CD8-positive, alpha-beta memory T cell (primary cell): ENCODE measurements around the gene PLPP1. TPM values are rescaled to one million over a fixed set of nuclear protein-coding genes. Genes with fewer than 3 reads are reported as not detected.
A peak's percentile ranks its signal among the peaks of the same experiment; 100 is the strongest.

ENCODE experiments used
- CTCF ChIA-PET: fragments of 350-600 bp; sonication (Branson Sonifier 250); formaldehyde crosslinking; loops from one replicate; lab custom pipeline; 2021; ENCODE audit warnings: antibody characterized with exemption; lab: Charles Lee
- POLR2A ChIA-PET: fragments of 350-600 bp; sonication (Branson Sonifier 250); formaldehyde crosslinking; loops from one replicate; lab custom pipeline; 2021; ENCODE audit warnings: antibody characterized with exemption; lab: Charles Lee
- DNase-seq, 5 donors: peaks; one replicate each; pipeline versions ENCODE4 v3.0.0 to v3.0.0-alpha.2; 2020 to 2022; ENCODE audit warnings: mixed read lengths in 1 of 5
- H3K27ac ChIP-seq: one replicate; pipeline ENCODE4 v1.7.0; 2013; ENCODE audit warnings: low read depth, mild to moderate bottlenecking, low read length, moderate library complexity
- H3K27me3 ChIP-seq: 2 replicates; pipeline ENCODE4 v1.7.0; 2013; ENCODE audit warnings: low read length, mild to moderate bottlenecking; ENCODE audit not compliant: insufficient read depth, poor library complexity, severe bottlenecking
- H3K36me3 ChIP-seq: 2 replicates; pipeline ENCODE4 v1.7.0; 2013; ENCODE audit warnings: mild to moderate bottlenecking, low read length, moderate library complexity; ENCODE audit not compliant: insufficient read depth
- H3K4me1 ChIP-seq: 2 replicates; pipeline ENCODE4 v1.7.0; 2013; ENCODE audit warnings: mild to moderate bottlenecking, low read length, moderate library complexity; ENCODE audit not compliant: insufficient read depth
- H3K4me3 ChIP-seq: 2 replicates; pipeline ENCODE4 v1.7.0; 2013; ENCODE audit warnings: mild to moderate bottlenecking, low read length
- H3K9me3 ChIP-seq: 2 replicates; pipeline ENCODE4 v1.7.0; 2013; ENCODE audit warnings: mild to moderate bottlenecking, low read length
- H3K27ac Mint-ChIP-seq, 8 donors: one replicate each; pipeline ENCODE4 v1.8.0; 2020 to 2021; ENCODE audit warnings: mixed read lengths in 8 of 8, mild to moderate bottlenecking in 6 of 8, inconsistent platforms in 3 of 8, moderate library complexity in 3 of 8
- H3K27me3 Mint-ChIP-seq, 2 donors: one replicate each; pipeline ENCODE4 v1.8.0; 2020 to 2021; ENCODE audit warnings: mixed read lengths in 2 of 2, mild to moderate bottlenecking in 1 of 2, moderate library complexity in 1 of 2
- H3K36me3 Mint-ChIP-seq, 3 donors: one replicate each; pipeline ENCODE4 v1.8.0; 2020 to 2021; ENCODE audit warnings: mixed read lengths in 3 of 3, inconsistent platforms in 1 of 3, mild to moderate bottlenecking in 1 of 3
- H3K4me1 Mint-ChIP-seq, 3 donors: one replicate each; pipeline ENCODE4 v1.8.0; 2020 to 2021; ENCODE audit warnings: mixed read lengths in 3 of 3, inconsistent platforms in 1 of 3, mild to moderate bottlenecking in 1 of 3
- H3K4me3 Mint-ChIP-seq, 7 donors: one replicate each; pipeline ENCODE4 v1.8.0; 2020 to 2021; ENCODE audit warnings: mixed read lengths in 7 of 7, mild to moderate bottlenecking in 6 of 7, moderate library complexity in 4 of 7, inconsistent platforms in 2 of 7
- H3K9me3 Mint-ChIP-seq, 5 donors: one replicate each; pipeline ENCODE4 v1.8.0; 2020 to 2022; ENCODE audit warnings: mixed read lengths in 5 of 5, mild to moderate bottlenecking in 3 of 5, moderate library complexity in 2 of 5, inconsistent platforms in 1 of 5
- polyA plus RNA-seq: library from polyadenylated mRNA; unstranded; fragments of 300-500 nt; fragmentation: Illumina TruSeq; gene quantifications from one replicate; pipeline ENCODE4 v1.2.3, GENCODE V29; 2021
- total RNA-seq, 2 experiments: library from RNA; stranded (reverse); gene quantifications; one replicate each; pipeline ENCODE4 v1.2.3, GENCODE V29; 2021

PLPP1 gene
- total and polyA plus RNA-seq, 3 experiments from 2014 or later, result 6.7 to 15.5 (median 14.7) TPM

- no peak overlapping the region for H3K4me3 Mint-ChIP-seq
- no peaks in the 10 kb centered on the region for H3K27me3 Mint-ChIP-seq
- no peaks in the 10 kb centered on the region for H3K27me3 ChIP-seq
- H3K4me1 ChIP-seq, result peaks cover 5% of the 10 kb centered on the region
- peak overlapping the region in 2 of 8 donors; percentile 21 to 36 for H3K27ac Mint-ChIP-seq
- peaks cover 7% of the 10 kb centered on the region for H3K36me3 ChIP-seq
- H3K9me3 Mint-ChIP-seq, result no peaks in the 10 kb centered on the region
- CTCF ChIA-PET, result no interaction called here
- no peaks in the 10 kb centered on the region for H3K9me3 ChIP-seq
- POLR2A ChIA-PET, result no interaction called here
- H3K4me1 Mint-ChIP-seq, result peaks cover 0 to 12% (median 2%) of the 10 kb centered on the region in 3 donors
- H3K27ac ChIP-seq, result no peak overlapping the region
- DNase-seq, result no peak
- peaks cover 4 to 68% (median 35%) of the 10 kb centered on the region in 3 donors for H3K36me3 Mint-ChIP-seq
- H3K4me3 ChIP-seq, result no peak overlapping the region
These were observed 125.0 kb downstream of the PLPP1 start for GRCh38 chr5:55409775-55410174.

DNA sequence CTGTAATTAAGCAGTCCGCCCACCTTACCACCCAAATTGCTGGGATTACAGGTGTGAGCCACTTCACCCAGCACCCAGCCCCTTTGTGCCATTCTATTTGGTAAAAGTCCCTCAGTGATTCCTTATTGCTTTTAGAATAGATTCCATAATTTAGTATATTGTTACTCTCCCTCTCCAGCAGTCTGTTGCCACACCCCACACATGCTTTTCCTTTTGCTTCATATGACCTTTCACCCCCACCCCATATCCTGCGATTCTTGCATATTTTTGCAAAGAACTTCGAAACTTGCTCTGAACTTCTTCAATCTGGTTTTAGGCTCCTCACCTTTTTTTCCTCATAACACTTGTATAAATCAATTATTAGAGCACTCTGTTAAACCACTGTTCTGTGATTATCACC is 126.8 kb downstream of the PLPP1 start:
- H3K27ac ChIP-seq, result no peak overlapping the region
- ChIA-PET CTCF (no interaction called here), POLR2A (no interaction called here)
- peaks cover 0 to 12% (median 2%) of the 10 kb centered on the region in 3 donors for H3K4me1 Mint-ChIP-seq
- H3K4me1 ChIP-seq, result peaks cover 5% of the 10 kb centered on the region
- no peak overlapping the region for H3K27ac Mint-ChIP-seq
- no peak overlapping the region for H3K4me3 ChIP-seq
- H3K36me3 Mint-ChIP-seq, result peaks cover 4 to 73% (median 31%) of the 10 kb centered on the region in 3 donors
- no peaks in the 10 kb centered on the region for H3K27me3 Mint-ChIP-seq
- no peaks in the 10 kb centered on the region for H3K9me3 ChIP-seq
- H3K9me3 Mint-ChIP-seq, result no peaks in the 10 kb centered on the region
- no peaks in the 10 kb centered on the region for H3K27me3 ChIP-seq
- no peak overlapping the region for H3K4me3 Mint-ChIP-seq
- peaks cover 15% of the 10 kb centered on the region for H3K36me3 ChIP-seq
- no peak for DNase-seq

DNA sequence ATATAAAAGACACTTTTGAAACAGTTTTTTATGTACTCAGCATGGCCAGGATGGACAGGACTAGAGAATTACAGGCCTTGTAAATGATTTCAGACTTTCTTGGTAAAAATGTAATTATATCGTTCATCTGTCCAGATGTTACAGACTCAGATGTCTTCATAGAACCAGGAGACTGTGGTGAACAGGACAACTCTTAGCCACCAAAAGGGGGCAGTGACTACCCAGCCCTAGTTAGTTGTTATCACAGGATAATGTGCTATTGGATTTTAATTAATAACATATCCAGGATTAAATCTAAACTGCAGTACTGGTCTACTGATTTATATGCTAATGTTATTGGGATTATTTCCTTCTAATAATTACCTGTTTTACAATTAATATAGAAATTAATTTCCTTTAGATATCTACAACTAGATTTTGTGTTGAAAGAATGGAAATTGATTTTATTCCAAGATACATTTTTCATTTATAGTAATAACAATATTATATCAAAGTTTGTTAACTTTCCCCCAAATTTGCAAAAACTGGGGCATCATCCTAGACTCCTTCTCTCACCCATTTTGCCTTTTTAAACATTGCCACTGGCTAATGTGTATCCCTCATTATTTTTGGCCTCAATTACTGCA is 127.6 kb downstream of the PLPP1 start:
- H3K36me3 Mint-ChIP-seq, result peaks cover 4 to 74% (median 27%) of the 10 kb centered on the region in 3 donors
- CTCF ChIA-PET, result no interaction called here

DNA sequence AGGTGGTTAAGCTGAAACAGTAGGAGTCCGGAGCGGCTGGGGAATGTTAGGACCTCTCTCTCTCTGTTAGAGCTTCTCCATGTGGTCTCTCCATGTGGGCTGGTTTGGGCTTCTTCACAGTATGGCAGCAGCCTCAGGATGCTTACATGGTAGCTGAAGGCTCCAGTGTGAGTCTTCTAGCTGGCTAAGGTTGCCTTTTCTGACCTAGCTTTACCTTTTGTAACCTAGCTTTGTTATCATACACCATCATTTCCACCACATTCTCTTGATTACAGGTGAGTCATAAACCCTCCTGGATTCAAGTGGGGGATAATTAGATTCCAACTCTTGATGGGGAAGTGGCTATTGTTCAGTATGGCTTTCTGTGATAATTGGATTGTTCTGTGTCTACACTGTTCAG is 128.5 kb downstream of the PLPP1 start:
- no peaks in the 10 kb centered on the region for H3K27me3 ChIP-seq
- CTCF ChIA-PET, result interaction anchor here (0.7 kb wide), 1 partner anchor 25 kb away, joined by 4 read pairs; no protein-coding TSS in a partner anchor
- no peak overlapping the region for H3K4me3 Mint-ChIP-seq
- H3K27ac ChIP-seq, result no peak overlapping the region
- DNase-seq, result no peak
- H3K27me3 Mint-ChIP-seq, result no peaks in the 10 kb centered on the region
- no peak overlapping the region for H3K27ac Mint-ChIP-seq
- H3K9me3 Mint-ChIP-seq, result no peaks in the 10 kb centered on the region
- no peaks in the 10 kb centered on the region for H3K9me3 ChIP-seq
- POLR2A ChIA-PET, result no interaction called here
- H3K36me3 ChIP-seq, result peaks cover 15% of the 10 kb centered on the region
- peaks cover 0 to 7% (median 0%) of the 10 kb centered on the region in 3 donors for H3K4me1 Mint-ChIP-seq
- H3K4me3 ChIP-seq, result no peak overlapping the region
- peaks cover 4 to 76% (median 28%) of the 10 kb centered on the region in 3 donors for H3K36me3 Mint-ChIP-seq
- H3K4me1 ChIP-seq, result peaks cover 1% of the 10 kb centered on the region

More for the DNA sequence above, 127.6 kb downstream of the PLPP1 start:
- Mint-ChIP-seq H3K9me3 (no peaks in the 10 kb centered on the region), H3K4me1 (peaks cover 0 to 12% (median 2%) of the 10 kb centered on the region in 3 donors), H3K4me3 (no peak overlapping the region), H3K27me3 (no peaks in the 10 kb centered on the region), H3K27ac (no peak overlapping the region)
- H3K27me3 ChIP-seq, result no peaks in the 10 kb centered on the region
- no peak overlapping the region for H3K27ac ChIP-seq
- DNase-seq, result no peak
- no peaks in the 10 kb centered on the region for H3K9me3 ChIP-seq
- POLR2A ChIA-PET, result no interaction called here
- H3K36me3 ChIP-seq, result peaks cover 15% of the 10 kb centered on the region
- peaks cover 5% of the 10 kb centered on the region for H3K4me1 ChIP-seq
- H3K4me3 ChIP-seq, result no peak overlapping the region

DNA sequence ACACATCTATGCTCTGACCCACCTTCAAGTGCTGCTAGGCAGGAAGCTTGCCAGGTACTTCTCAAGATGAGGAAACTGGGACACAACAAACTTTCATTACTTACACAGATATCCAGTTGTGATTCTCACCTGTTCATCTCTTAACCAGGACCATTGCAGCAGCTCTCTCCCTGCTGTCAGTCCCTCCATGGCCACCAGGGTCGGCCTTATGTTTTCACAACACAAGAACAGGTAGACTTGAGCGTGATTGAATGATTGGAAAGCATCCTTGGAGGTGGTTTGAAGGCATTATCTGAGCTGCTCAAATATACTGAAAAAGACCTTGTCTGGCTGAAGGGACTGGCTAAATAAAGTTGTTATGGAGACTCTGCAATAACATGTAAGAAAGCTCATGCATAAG is 132.6 kb downstream of the PLPP1 start:
- Mint-ChIP-seq H3K4me3 (no peak overlapping the region), H3K9me3 (no peaks in the 10 kb centered on the region), H3K27me3 (no peaks in the 10 kb centered on the region), H3K4me1 (peaks cover 0 to 8% (median 0%) of the 10 kb centered on the region in 3 donors), H3K27ac (peak overlapping the region in 1 of 8 donors; percentile 12), H3K36me3 (peaks cover 4 to 83% (median 25%) of the 10 kb centered on the region in 3 donors)
- Histone ChIP-seq H3K27ac (no peak overlapping the region), H3K4me1 (no peaks in the 10 kb centered on the region), H3K36me3 (peaks cover 30% of the 10 kb centered on the region), H3K9me3 (no peaks in the 10 kb centered on the region), H3K27me3 (no peaks in the 10 kb centered on the region), H3K4me3 (no peak overlapping the region)
- no peak for DNase-seq
- CTCF ChIA-PET, result interaction anchor here (0.9 kb wide), 1 partner anchor 13 kb away, joined by 3 read pairs; no protein-coding TSS in a partner anchor
- POLR2A ChIA-PET, result no interaction called here

GRCh38 chr5:55393501-55394175 is 141.1 kb downstream of the PLPP1 start:
- Mint-ChIP-seq H3K9me3 (peaks cover 0 to 2% (median 0%) of the 10 kb centered on the region in 5 donors), H3K4me1 (peaks cover 0 to 11% (median 2%) of the 10 kb centered on the region in 3 donors), H3K27ac (no peak overlapping the region), H3K4me3 (no peak overlapping the region), H3K27me3 (no peaks in the 10 kb centered on the region), H3K36me3 (peaks cover 22 to 81% (median 47%) of the 10 kb centered on the region in 3 donors)
- no peak for DNase-seq
- H3K4me1 ChIP-seq, result no peaks in the 10 kb centered on the region
- no peaks in the 10 kb centered on the region for H3K27me3 ChIP-seq
- H3K9me3 ChIP-seq, result peaks cover 4% of the 10 kb centered on the region
- no peak overlapping the region for H3K27ac ChIP-seq
- ChIA-PET POLR2A (no interaction called here), CTCF (no interaction called here)
- peaks cover 6% of the 10 kb centered on the region for H3K36me3 ChIP-seq
- H3K4me3 ChIP-seq, result no peak overlapping the region

DNA sequence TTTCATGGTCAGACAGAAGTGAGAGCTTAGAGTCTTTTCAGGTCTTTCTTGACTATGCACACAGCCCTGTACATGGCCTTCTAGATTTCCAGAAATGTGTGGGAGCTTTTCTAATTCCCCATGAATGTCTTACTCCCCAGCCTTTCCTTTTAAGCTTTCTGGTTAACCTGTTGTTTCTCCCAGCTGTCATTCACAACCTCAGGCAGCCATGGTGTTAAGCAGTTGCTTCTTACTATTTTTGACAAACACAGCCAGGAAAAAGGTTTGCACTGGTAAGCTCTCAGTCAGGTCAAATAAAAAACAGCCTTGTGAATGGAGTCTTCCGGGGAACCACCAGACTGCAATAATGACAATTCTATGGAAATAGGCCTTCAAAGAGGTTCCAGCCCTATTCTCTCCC is 142.1 kb downstream of the PLPP1 start:
- Histone ChIP-seq H3K4me1 (no peaks in the 10 kb centered on the region), H3K36me3 (peaks cover 9% of the 10 kb centered on the region), H3K9me3 (peaks cover 4% of the 10 kb centered on the region), H3K4me3 (no peak overlapping the region), H3K27ac (no peak overlapping the region), H3K27me3 (no peaks in the 10 kb centered on the region)
- Mint-ChIP-seq H3K27me3 (no peaks in the 10 kb centered on the region), H3K9me3 (peaks cover 0 to 2% (median 0%) of the 10 kb centered on the region in 5 donors), H3K36me3 (peaks cover 23 to 83% (median 47%) of the 10 kb centered on the region in 3 donors), H3K27ac (peak overlapping the region in 1 of 8 donors; percentile 10), H3K4me3 (no peak overlapping the region), H3K4me1 (peaks cover 0 to 9% (median 2%) of the 10 kb centered on the region in 3 donors)
- ChIA-PET POLR2A (no interaction called here), CTCF (interaction anchor here (0.7 kb wide), 1 partner anchor 722 kb away, joined by 4 read pairs; no protein-coding TSS in a partner anchor)
- DNase-seq, result no peak

DNA sequence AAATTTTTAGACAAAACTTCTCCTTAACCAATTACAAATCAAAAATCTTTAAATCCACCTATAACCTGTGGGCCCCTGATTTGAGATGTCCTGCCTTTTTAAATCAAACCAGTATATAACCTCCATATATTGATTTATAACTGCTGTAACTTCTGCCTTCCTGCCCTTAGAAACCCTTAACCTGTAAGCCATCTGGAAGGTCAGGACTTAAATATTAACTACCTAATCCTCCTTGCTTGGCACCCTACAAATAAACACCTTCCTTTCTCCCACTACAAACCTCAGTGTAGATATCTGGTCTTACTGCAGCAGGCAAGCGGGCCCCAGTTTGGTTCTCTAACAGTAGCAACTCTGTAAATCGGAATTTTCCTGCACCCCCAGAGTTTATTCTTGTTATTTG is 143.1 kb downstream of the PLPP1 start:
- Mint-ChIP-seq H3K36me3 (peaks cover 23 to 77% (median 47%) of the 10 kb centered on the region in 3 donors), H3K4me3 (no peak overlapping the region), H3K27ac (no peak overlapping the region), H3K4me1 (peaks cover 0 to 9% (median 2%) of the 10 kb centered on the region in 3 donors), H3K27me3 (no peaks in the 10 kb centered on the region), H3K9me3 (peaks cover 0 to 2% (median 0%) of the 10 kb centered on the region in 5 donors)
- Histone ChIP-seq H3K4me3 (no peak overlapping the region), H3K9me3 (peaks cover 4% of the 10 kb centered on the region), H3K27ac (no peak overlapping the region), H3K4me1 (no peaks in the 10 kb centered on the region), H3K36me3 (peaks cover 9% of the 10 kb centered on the region), H3K27me3 (no peaks in the 10 kb centered on the region)
- POLR2A ChIA-PET, result interaction anchor here (0.7 kb wide), 2 partner anchors 13 to 72 kb away, joined by 6 read pairs; no protein-coding TSS in a partner anchor
- DNase-seq, result no peak
- CTCF ChIA-PET, result interaction anchor here (0.6 kb wide), 1 partner anchor 70 kb away, joined by 4 read pairs; no protein-coding TSS in a partner anchor
